ENCODE results near the gene ZBTB37. TPM values are rescaled to one million over a fixed set of nuclear protein-coding genes. Genes with fewer than 3 reads are reported as not detected.

Gene ZBTB37
- total and polyA plus RNA-seq, 9 of the 15 experiments (the other 6 are each of a cell fraction or from before 2014, with no cell fraction given), result 1.3 to 13.9 (median 5.4) TPM

DNA sequence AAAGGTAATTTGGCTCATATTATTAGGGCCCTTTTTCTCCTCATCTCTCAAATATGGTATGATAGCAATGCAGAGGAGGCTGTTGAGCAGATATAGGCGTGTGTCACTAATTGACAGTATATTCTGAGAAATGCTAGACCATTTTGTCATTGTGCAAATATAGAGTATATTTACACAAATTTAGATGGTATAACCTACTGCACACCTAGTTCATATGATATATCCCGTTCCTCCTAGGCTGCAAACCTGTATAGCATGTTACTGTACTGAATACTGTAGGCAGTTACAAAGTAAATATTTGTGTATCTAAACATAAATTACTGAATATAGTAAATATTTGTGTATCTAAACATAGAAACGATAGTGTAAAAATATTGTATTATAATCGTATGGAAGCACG is 8.6 kb downstream of the ZBTB37 start:
- WGBS (ENCODE audit: insufficient coverage, low coverage, missing lambda C conversion rate), result 86% methylated on average over 5 of the region's 5 CpGs

DNA sequence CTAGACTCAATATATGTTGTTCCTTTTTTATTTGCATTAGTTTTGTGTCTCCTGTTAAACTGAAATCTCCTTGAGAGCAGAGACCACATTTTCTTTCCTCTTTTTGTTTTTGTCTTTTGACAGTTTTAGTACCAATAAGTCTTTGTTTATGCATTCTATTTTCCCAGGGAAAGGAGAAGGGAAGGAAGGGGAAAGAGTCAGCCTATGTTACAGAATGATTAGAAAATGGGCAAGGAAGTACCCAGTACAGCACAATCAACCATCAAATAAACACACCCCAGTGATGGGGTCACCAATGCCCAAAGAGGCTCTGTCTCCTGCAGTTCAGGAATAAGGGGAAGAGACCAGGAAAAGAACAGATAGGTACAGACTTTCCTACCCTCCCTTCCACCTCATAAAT is 10.1 kb downstream of the ZBTB37 start:
- H3K9me3 ChIP-seq (replicated peaks; ENCODE audit: control insufficient read depth, insufficient read depth, low read depth, low read length), result no peaks in the 10 kb centered on the region
- no peak overlapping the region for H3K4me3 ChIP-seq
- peaks cover 21% of the 10 kb centered on the region; the same call in 1 of the 3 replicates for H3K36me3 ChIP-seq (ENCODE audit: control insufficient read depth, insufficient read depth, low read length)
- FAIRE-seq (no peak), DNase-seq (ENCODE audit: extremely low read depth in 1 of 4, low spot score in 3 of 4) (no peak), ATAC-seq (no peak)
- no peaks in the 10 kb centered on the region for H3K79me2 ChIP-seq (ENCODE audit: control insufficient read depth, insufficient read depth, low read length)
- intact Hi-C loops (cut with micrococcal nuclease) (no loop called here), in situ Hi-C loops (cut with MboI) (no loop called here)
- POLR2A ChIA-PET, result interaction anchor here (3.0 kb wide), 1 partner anchor 10 kb away, joined by 13 read pairs; the partner anchor contains the start of genes GAS5 and ZBTB37
- no peaks in the 10 kb centered on the region for H4K20me1 ChIP-seq (replicated peaks; ENCODE audit: control insufficient read depth, insufficient read depth, low read length)
- H3K9ac ChIP-seq (ENCODE audit: insufficient read depth in 1 of 2, low read depth in 2 of 2, low read length in 2 of 2), result no peak overlapping the region
- no peaks in the 10 kb centered on the region for H3K9me1 ChIP-seq (ENCODE audit: control insufficient read depth, insufficient read depth, low read length)
- no peak overlapping the region for H3K4me2 ChIP-seq (ENCODE audit: insufficient read depth, low read length)
- H2AFZ ChIP-seq (ENCODE audit: low read depth, low read length), result no peak overlapping the region
- H3K4me1 ChIP-seq (replicated peaks in 1 of 2; ENCODE audit: control insufficient read depth in 2 of 2, insufficient read depth in 2 of 2, low read length in 2 of 2), result no peaks in the 10 kb centered on the region
- BruUV-seq (replicated peaks), result no TSS peak
- no peak for TF ChIP-seq ZNF695 (CRISPR knock-in tag; IDR thresholded peaks at IDR 0.05)
- CTCF ChIA-PET (ENCODE audit: low intra/inter-chr PET ratio), result no interaction called here
- no peak overlapping the region for H3K27ac ChIP-seq (ENCODE audit: extremely low read depth, low read depth, low read length)
- H3K27me3 ChIP-seq (ENCODE audit: control insufficient read depth in 2 of 2, insufficient read depth in 2 of 2, low read length in 2 of 2), result no peaks in the 10 kb centered on the region

More for the DNA sequence above, 8.6 kb downstream of the ZBTB37 start:
- no peak overlapping the region for H2AFZ ChIP-seq (ENCODE audit: low read depth, low read length)
- in situ Hi-C loops (cut with MboI) (no loop called here), intact Hi-C loops (cut with micrococcal nuclease) (no loop called here)
- H3K4me3 ChIP-seq, result no peak overlapping the region
- no peaks in the 10 kb centered on the region for H4K20me1 ChIP-seq (replicated peaks; ENCODE audit: control insufficient read depth, insufficient read depth, low read length)
- ChIA-PET POLR2A (interaction anchor here (1.0 to 3.0 kb wide), 2 partner anchors 9 to 12 kb away, joined by 3 to 13 read pairs; partner anchors contain the start of genes GAS5 and ZBTB37), CTCF (ENCODE audit: low intra/inter-chr PET ratio) (no interaction called here)
- no peaks in the 10 kb centered on the region for H3K9me3 ChIP-seq (replicated peaks; ENCODE audit: control insufficient read depth, insufficient read depth, low read depth, low read length)
- no peaks in the 10 kb centered on the region for H3K9me1 ChIP-seq (ENCODE audit: control insufficient read depth, insufficient read depth, low read length)
- no peak overlapping the region for H3K9ac ChIP-seq (ENCODE audit: insufficient read depth in 1 of 2, low read depth in 2 of 2, low read length in 2 of 2)
- DNase-seq (ENCODE audit: extremely low read depth in 1 of 4, low spot score in 3 of 4), result no peak
- no peak for TF ChIP-seq HIVEP1 (CRISPR knock-in tag; IDR thresholded peaks at IDR 0.05)
- TF ChIP-seq YBX1 (IDR thresholded peaks at IDR 0.05), result no peak
- no peak for TF ChIP-seq ESRRA (IDR thresholded peaks at IDR 0.05; ENCODE audit: borderline replicate concordance, low read depth)
- peaks cover 23% of the 10 kb centered on the region; the same call in 1 of the 3 replicates for H3K36me3 ChIP-seq (ENCODE audit: control insufficient read depth, insufficient read depth, low read length)
- no peak for ATAC-seq
- no peak overlapping the region for H3K4me2 ChIP-seq (ENCODE audit: insufficient read depth, low read length)
- peaks cover 4% of the 10 kb centered on the region; the same call in 1 of the 3 replicates for H3K79me2 ChIP-seq (ENCODE audit: control insufficient read depth, insufficient read depth, low read length)
- no peaks in the 10 kb centered on the region for H3K4me1 ChIP-seq (replicated peaks in 1 of 2; ENCODE audit: control insufficient read depth in 2 of 2, insufficient read depth in 2 of 2, low read length in 2 of 2)
- no peak for FAIRE-seq
- H3K27me3 ChIP-seq (ENCODE audit: control insufficient read depth in 2 of 2, insufficient read depth in 2 of 2, low read length in 2 of 2), result no peaks in the 10 kb centered on the region
- H3K27ac ChIP-seq (ENCODE audit: extremely low read depth, low read depth, low read length), result no peak overlapping the region
- no TSS peak for BruUV-seq (replicated peaks)

All from K562 (cell line).